Mesothelial cell of epicardium (in vitro differentiated cells): ENCODE results near the gene CRYZL1. TPM values are rescaled to one million over a fixed set of nuclear protein-coding genes. Genes with fewer than 3 reads are reported as not detected.
A peak's percentile ranks its signal among the peaks of the same experiment; 100 is the strongest.

Source experiments
- DNase-seq, 2 experiments: peaks; one replicate each; pipeline ENCODE4 v3.0.0; 2021; ENCODE audit warnings: low spot score in 2 of 2; ENCODE audit not compliant: unreplicated experiment in 2 of 2
- H3K27ac Mint-ChIP-seq: 2 replicates; pipeline ENCODE4 v1.8.0; 2021; ENCODE audit warnings: mixed read lengths
- H3K27me3 Mint-ChIP-seq: 2 replicates; pipeline ENCODE4 v1.8.0; 2021; ENCODE audit warnings: low read depth, mixed read lengths
- H3K36me3 Mint-ChIP-seq: 2 replicates; pipeline ENCODE4 v1.8.0; 2021; ENCODE audit warnings: mixed read lengths
- H3K4me1 Mint-ChIP-seq: 2 replicates; pipeline ENCODE4 v1.8.0; 2021; ENCODE audit warnings: mixed read lengths
- H3K4me3 Mint-ChIP-seq: 2 replicates; pipeline ENCODE4 v1.8.0; 2021; ENCODE audit warnings: mild to moderate bottlenecking, moderate library complexity, mixed read lengths
- H3K9me3 Mint-ChIP-seq: 2 replicates; pipeline ENCODE4 v1.8.0; 2021; ENCODE audit warnings: mixed read lengths
- CTCF ChIP-seq: fragments of 200-600 bp; sonication (generic); IDR thresholded peaks from one replicate; pipeline ENCODE4 v1.5.0; 2021; ENCODE audit warnings: antibody characterized with exemption; ENCODE audit not compliant: unreplicated experiment
- total RNA-seq: library from RNA; stranded (reverse); gene quantifications from 3 replicates; pipeline ENCODE4 v1.2.1, GENCODE V29; 2021

CRYZL1 gene
- total RNA-seq, 1 donor from 2014 or later, result 63.0 TPM

GRCh38 chr21:33546086-33546485 lies 95.5 kb downstream of the CRYZL1 start:
- no peak overlapping the region for H3K4me3 Mint-ChIP-seq
- no peak for DNase-seq
- peak overlapping the region; percentile 40 for H3K27ac Mint-ChIP-seq
- TF ChIP-seq CTCF, result no peak
- peaks cover 30% of the 10 kb centered on the region for H3K4me1 Mint-ChIP-seq
- H3K27me3 Mint-ChIP-seq, result no peaks in the 10 kb centered on the region
- no peaks in the 10 kb centered on the region for H3K9me3 Mint-ChIP-seq
- peaks cover 23% of the 10 kb centered on the region for H3K36me3 Mint-ChIP-seq

- Mint-ChIP-seq H3K9me3 (no peaks in the 10 kb centered on the region), H3K4me1 (peaks cover 39% of the 10 kb centered on the region), H3K36me3 (peaks cover 15% of the 10 kb centered on the region), H3K27ac (peak overlapping the region; percentile 100), H3K4me3 (peak overlapping the region; percentile 89), H3K27me3 (no peaks in the 10 kb centered on the region)
- no peak for DNase-seq
- TF ChIP-seq CTCF, result no peak
These were observed 96.9 kb downstream of the CRYZL1 start for GRCh38 chr21:33544451-33545195.

DNA sequence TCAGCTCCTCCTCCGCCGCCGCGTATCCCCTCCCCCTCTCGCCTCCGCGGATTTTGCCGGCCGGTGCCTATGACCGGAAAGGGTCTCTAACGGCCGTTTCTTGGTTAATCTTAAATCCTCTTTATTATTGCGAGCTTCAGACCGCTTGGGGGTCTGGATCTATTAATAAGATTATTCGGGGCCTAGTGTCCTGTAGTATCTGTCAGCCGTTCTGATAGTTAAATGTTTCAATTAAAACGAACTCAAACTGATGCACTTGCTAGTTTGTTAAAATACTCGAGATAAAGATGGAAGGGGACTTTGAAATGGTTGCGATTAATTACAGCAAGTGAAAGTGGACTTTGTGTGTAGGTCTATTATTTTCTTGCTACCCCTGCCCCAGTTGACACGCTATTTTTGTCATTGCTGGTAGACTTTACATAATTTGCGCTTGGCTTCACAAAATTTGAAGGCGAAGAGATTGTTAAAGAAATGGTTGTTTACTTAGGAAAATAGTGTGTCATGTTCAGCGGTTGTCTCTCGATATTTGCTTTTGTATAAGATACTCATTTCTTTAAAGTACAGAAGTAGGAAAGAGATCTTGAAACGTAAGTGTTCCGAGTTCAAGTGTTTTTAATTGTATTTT lies 97.9 kb downstream of the CRYZL1 start:
- Mint-ChIP-seq H3K9me3 (no peaks in the 10 kb centered on the region), H3K4me3 (peak overlapping the region; percentile 89), H3K4me1 (peaks cover 39% of the 10 kb centered on the region), H3K36me3 (peaks cover 10% of the 10 kb centered on the region), H3K27ac (peak overlapping the region; percentile 100), H3K27me3 (no peaks in the 10 kb centered on the region)
- TF ChIP-seq CTCF, result no peak
- DNase-seq, result peak; percentile 63 to 75

DNA sequence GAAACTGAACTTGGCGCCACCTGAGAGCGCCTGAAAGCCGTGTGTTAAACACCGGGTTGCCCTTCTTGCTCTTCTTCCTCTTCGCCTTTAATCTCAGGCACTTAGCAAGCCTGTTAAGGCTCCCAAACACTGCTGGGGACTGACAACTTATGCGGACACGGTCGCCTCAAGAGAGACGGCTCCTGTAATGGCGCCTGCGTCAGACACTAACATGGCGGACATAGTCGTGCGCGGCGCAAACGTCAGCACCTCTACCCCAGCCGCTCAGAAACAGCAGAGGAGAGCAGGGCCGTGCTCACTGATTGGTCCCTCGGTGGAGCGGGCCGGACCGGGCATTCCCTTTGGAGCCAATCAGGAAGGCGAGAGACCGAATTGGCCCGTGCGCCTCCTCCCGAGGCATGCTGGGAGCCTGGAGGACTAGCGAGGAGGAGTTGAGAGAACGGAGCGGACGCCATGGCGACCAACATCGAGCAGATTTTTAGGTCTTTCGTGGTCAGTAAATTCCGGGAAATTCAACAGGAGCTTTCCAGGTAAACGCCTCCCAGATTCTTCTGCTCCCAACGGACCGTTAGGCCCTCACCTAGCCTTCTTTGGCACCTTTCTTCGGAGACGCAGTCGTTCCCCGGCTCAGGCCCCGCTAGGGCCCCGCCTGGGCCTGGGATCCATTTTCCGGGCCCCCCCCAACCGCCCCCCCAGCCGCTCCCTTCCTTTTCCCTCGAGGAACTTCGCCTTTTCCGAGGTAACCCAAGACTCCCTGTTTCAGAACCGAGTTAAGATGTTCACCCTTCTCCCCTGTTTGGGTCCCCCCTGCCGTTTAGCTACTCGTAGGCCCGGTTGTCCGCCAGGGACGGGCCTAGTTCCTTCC lies 98.7 kb downstream of the CRYZL1 start, which contains the start of gene SON:
TSS of gene SON (plus strand) at position 399 of the 865 bp plus-strand sequence. CDS start at position 454, 55 bp downstream.
- H3K9me3 Mint-ChIP-seq, result no peaks in the 10 kb centered on the region
- peaks cover 10% of the 10 kb centered on the region for H3K36me3 Mint-ChIP-seq
- H3K27ac Mint-ChIP-seq, result peak within 1 kb of the TSS; percentile 100
- H3K27me3 Mint-ChIP-seq, result no peaks in the 10 kb centered on the region
- no peak for TF ChIP-seq CTCF
- peak; percentile 96 for DNase-seq
- peaks cover 39% of the 10 kb centered on the region for H3K4me1 Mint-ChIP-seq
- peak within 1 kb of the TSS; percentile 89 for H3K4me3 Mint-ChIP-seq

GRCh38 chr21:33541756-33542639 lies 99.5 kb downstream of the CRYZL1 start, which contains the start of gene GART:
Gene GART (minus strand): TSS chr21:33542117. CDS start chr21:33539315, 2,802 bp downstream.
- peaks cover 18% of the 10 kb centered on the region for H3K36me3 Mint-ChIP-seq
- peak within 1 kb of the TSS; percentile 89 for H3K4me3 Mint-ChIP-seq
- H3K27me3 Mint-ChIP-seq, result no peaks in the 10 kb centered on the region
- H3K27ac Mint-ChIP-seq, result peak within 1 kb of the TSS; percentile 100
- H3K4me1 Mint-ChIP-seq, result peaks cover 39% of the 10 kb centered on the region
- no peak for TF ChIP-seq CTCF
- H3K9me3 Mint-ChIP-seq, result peaks cover 4% of the 10 kb centered on the region
- peak; percentile 69 to 81 for DNase-seq
